ELF-1 (cell line): ENCODE data around the gene PRSS57.

Experiments used
- DNase-seq: peaks from one replicate; pipeline ENCODE4 v3.0.0-alpha.2; 2016; ENCODE audit warnings: low read depth, low spot score

The PRSS57 gene

GRCh38 chr19:638906-639252 lies 56.4 kb downstream of the PRSS57 start:
- DNase-seq = no peak
